OCI-LY7 (cell line): ENCODE data around the gene RELN. TPM values are rescaled to one million over a fixed set of nuclear protein-coding genes. Genes with fewer than 3 reads are reported as not detected.

Experiments used
- BruUV-seq: library from RNA; stranded (reverse); fragments of 400-500 nt; replicated peaks from 2 replicates; lab custom pipeline; 2021; lab: Mats Ljungman, UMichigan
- CTCF ChIA-PET: fragments of 300-600 bp; sonication (Branson Sonifier 250); formaldehyde crosslinking; loops from one replicate; lab custom pipeline; 2022; ENCODE audit warnings: antibody characterized with exemption; ENCODE audit not compliant: unreplicated experiment; lab: Charles Lee
- POLR2A ChIA-PET: fragments of 300-600 bp; sonication (Branson Sonifier 250); formaldehyde crosslinking; loops from one replicate; lab custom pipeline; 2022; ENCODE audit warnings: antibody characterized with exemption; lab: Charles Lee
- DNase-seq: peaks from one replicate; pipeline ENCODE4 v3.0.0-alpha.2; 2015; ENCODE audit warnings: low spot score
- H2AFZ ChIP-seq: fragments of 200-600 bp; sonication (generic), shearing (Covaris generic); 2 replicates; pipeline ENCODE4 v1.6.1; 2014; ENCODE audit warnings: mild to moderate bottlenecking, antibody characterized with exemption, low read length, moderate library complexity
- H3K27ac ChIP-seq: fragments of 200-600 bp; sonication (generic); 2 replicates; pipeline ENCODE4 v1.5.1; 2014; ENCODE audit warnings: mixed run types, low read depth, mild to moderate bottlenecking, moderate library complexity, low read length, inconsistent platforms; ENCODE audit not compliant: poor library complexity, severe bottlenecking
- H3K36me3 ChIP-seq: fragments of 200-600 bp; sonication (generic); 2 replicates; pipeline ENCODE4 v1.6.1; 2014; ENCODE audit warnings: mild to moderate bottlenecking, antibody characterized with exemption, low read length, moderate library complexity, mixed read lengths; ENCODE audit not compliant: insufficient read depth
- H3K4me1 ChIP-seq: fragments of 200-600 bp; sonication (generic); 2 replicates; pipeline ENCODE4 v1.5.1; 2014; ENCODE audit warnings: mild to moderate bottlenecking, low read length; ENCODE audit not compliant: insufficient read depth, poor library complexity, severe bottlenecking
- H3K4me2 ChIP-seq: fragments of 200-600 bp; sonication (generic); 2 replicates; pipeline ENCODE4 v1.6.1; 2014; ENCODE audit warnings: mild to moderate bottlenecking, low read length
- H3K4me3 ChIP-seq: fragments of 200-600 bp; sonication (generic); 2 replicates; pipeline ENCODE4 v1.5.1; 2014; ENCODE audit warnings: mild to moderate bottlenecking, low read depth, low read length; ENCODE audit not compliant: poor library complexity, severe bottlenecking
- H3K79me2 ChIP-seq: fragments of 200-600 bp; sonication (generic); 2 replicates; pipeline ENCODE4 v1.6.1; 2016; ENCODE audit warnings: low read depth, mild to moderate bottlenecking, low read length, moderate library complexity, mixed read lengths; ENCODE audit not compliant: insufficient read depth
- H3K9me2 ChIP-seq: fragments of 200-600 bp; sonication (generic); 2 replicates; pipeline ENCODE4 v1.6.1; 2016; ENCODE audit warnings: mild to moderate bottlenecking, low read length, mixed read lengths; ENCODE audit not compliant: insufficient read depth
- H3K9me3 ChIP-seq: fragments of 200-600 bp; sonication (generic); 2 replicates; pipeline ENCODE4 v1.6.1; 2014; ENCODE audit warnings: mild to moderate bottlenecking, mixed run types, low read length, mixed read lengths
- H4K20me1 ChIP-seq: fragments of 200-600 bp; sonication (generic); 2 replicates; pipeline ENCODE4 v1.6.1; 2014; ENCODE audit warnings: mild to moderate bottlenecking, antibody characterized with exemption, low read length, moderate library complexity, mixed read lengths; ENCODE audit not compliant: insufficient read depth
- CTCF ChIP-seq: fragments of 200-600 bp; sonication (generic); conservative IDR thresholded peaks from 2 replicates; pipeline ENCODE4 v1.5.1; 2014; ENCODE audit warnings: mild to moderate bottlenecking, antibody characterized with exemption, low read length, moderate library complexity, mixed read lengths
- EZH2phosphoT487 ChIP-seq: fragments of 200-600 bp; sonication (generic); IDR thresholded peaks from 2 replicates; pipeline ENCODE4 v1.6.1; 2018; ENCODE audit warnings: low read depth, borderline replicate concordance, mild to moderate bottlenecking, mixed run types, antibody characterized with exemption, low read length, moderate library complexity, mixed read lengths
- intact Hi-C: fragments of 100-400 bp; cut with micrococcal nuclease; formaldehyde crosslinking; loops from one replicate; pipeline ENCODE4 v1.10.0; 2022; ENCODE audit not compliant: unreplicated experiment
- total RNA-seq, 2 experiments: library from RNA; depleted of rRNA in 1 of 2; stranded (reverse); fragments of >200 nt in 1 of 2; shearing (Covaris generic) in 1 of 2; gene quantifications; 2 replicates each; pipeline ENCODE4 v1.2.3, GENCODE V29; 2014 to 2022

Gene RELN
- total RNA-seq, 2 experiments from 2014 or later: not detected

- intact Hi-C loops: no loop called here
- POLR2A ChIA-PET: no interaction called here
Observed at GRCh38 chr7:103809229-103809994, 180.0 kb downstream of the RELN start.

DNA sequence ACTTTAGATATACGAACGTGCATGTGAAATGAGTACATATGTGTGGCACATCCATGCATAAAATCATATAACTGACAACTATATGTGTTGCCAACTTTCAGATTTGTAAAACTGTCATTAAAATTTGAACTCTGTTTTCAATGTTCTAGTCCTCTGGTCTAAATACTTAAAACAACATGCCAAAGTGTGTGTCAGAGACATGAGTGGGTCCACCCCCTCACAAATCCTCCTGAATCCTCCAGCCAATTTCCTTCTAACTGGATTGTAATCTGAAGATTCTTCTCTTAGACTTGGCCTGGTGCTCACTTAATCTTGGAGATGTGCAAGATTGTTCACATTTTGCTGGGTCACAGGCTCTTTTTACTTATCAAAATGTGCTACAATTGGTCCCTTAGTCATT, 184.1 kb downstream of the RELN start:
- DNase-seq: no peak
- Histone ChIP-seq H4K20me1 (no peaks in the 10 kb centered on the region), H2AFZ (no peak overlapping the region), H3K79me2 (no peaks in the 10 kb centered on the region), H3K9me3 (no peaks in the 10 kb centered on the region), H3K36me3 (no peaks in the 10 kb centered on the region), H3K4me1 (no peaks in the 10 kb centered on the region), H3K27ac (no peak overlapping the region), H3K9me2 (no peaks in the 10 kb centered on the region), H3K4me3 (no peak overlapping the region), H3K4me2 (no peak overlapping the region)
- BruUV-seq: no TSS peak
- TF ChIP-seq CTCF (no peak), EZH2phosphoT487 (no peak)
- intact Hi-C loops: no loop called here
- POLR2A ChIA-PET: interaction anchor here (1.2 kb wide), 1 partner anchor 16 kb away, joined by 3 read pairs; no protein-coding TSS in a partner anchor
- CTCF ChIA-PET: no interaction called here

More at GRCh38 chr7:103809229-103809994, 180.0 kb downstream of the RELN start:
- H3K9me2 ChIP-seq: no peaks in the 10 kb centered on the region
- DNase-seq: no peak
- H3K4me2 ChIP-seq: no peak overlapping the region
- no peaks in the 10 kb centered on the region for H3K79me2 ChIP-seq
- H3K36me3 ChIP-seq: no peaks in the 10 kb centered on the region
- no peak overlapping the region for H2AFZ ChIP-seq
- H3K27ac ChIP-seq: no peak overlapping the region
- no peak overlapping the region for H3K4me3 ChIP-seq
- CTCF ChIA-PET: no interaction called here
- TF ChIP-seq EZH2phosphoT487 (no peak), CTCF (no peak)
- BruUV-seq: no TSS peak
- H4K20me1 ChIP-seq: no peaks in the 10 kb centered on the region
- H3K9me3 ChIP-seq: no peaks in the 10 kb centered on the region
- H3K4me1 ChIP-seq: no peaks in the 10 kb centered on the region

DNA sequence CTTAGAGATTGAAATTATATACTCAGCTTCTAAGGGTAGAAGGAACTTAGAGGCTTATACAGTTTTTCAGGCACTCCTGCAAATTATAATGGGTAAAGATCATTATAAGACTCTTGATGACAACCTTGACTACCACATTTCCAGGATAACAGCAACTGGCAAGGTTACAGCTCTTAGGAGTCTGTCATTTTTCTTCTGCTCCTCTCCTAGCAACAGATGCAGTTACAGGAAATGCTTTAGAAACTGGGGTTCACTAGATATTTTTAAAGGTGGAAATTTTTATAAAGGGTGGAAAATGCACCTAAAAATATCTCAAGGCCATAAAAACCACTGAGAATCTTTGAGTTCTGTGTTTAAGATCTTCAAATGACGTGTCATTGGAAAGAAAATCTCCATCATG, 185.8 kb downstream of the RELN start:
- no peak overlapping the region for H3K27ac ChIP-seq
- no peaks in the 10 kb centered on the region for H3K36me3 ChIP-seq
- H3K4me3 ChIP-seq: no peak overlapping the region
- H4K20me1 ChIP-seq: no peaks in the 10 kb centered on the region
- H3K4me1 ChIP-seq: no peaks in the 10 kb centered on the region
- CTCF ChIA-PET: no interaction called here
- no peaks in the 10 kb centered on the region for H3K9me3 ChIP-seq
- H3K9me2 ChIP-seq: no peaks in the 10 kb centered on the region
- no peak overlapping the region for H3K4me2 ChIP-seq
- no peaks in the 10 kb centered on the region for H3K79me2 ChIP-seq
- H2AFZ ChIP-seq: no peak overlapping the region
- no TSS peak for BruUV-seq
- TF ChIP-seq CTCF (no peak), EZH2phosphoT487 (no peak)
- no peak for DNase-seq
- POLR2A ChIA-PET: no interaction called here
- intact Hi-C loops: no loop called here
